ENCODE measurements around the gene UQCC2. TPM values are rescaled to one million over a fixed set of nuclear protein-coding genes. Genes with fewer than 3 reads are reported as not detected.

The UQCC2 gene
- polyA plus RNA-seq, 2 donors: 56.1 to 93.7 TPM

- Histone ChIP-seq H3K4me3 (ENCODE audit: low read depth in 1 of 2, low read length in 2 of 2) (no peak overlapping the region), H3K36me3 (ENCODE audit: control insufficient read depth in 2 of 2, insufficient read depth in 2 of 2, low read length in 1 of 2) (peaks cover 8 to 66% of the 10 kb centered on the region in 2 donors), H3K27ac (ENCODE audit: low read depth in 2 of 2, low read length in 1 of 2) (no peak overlapping the region), H3K9me3 (ENCODE audit: control insufficient read depth in 2 of 2, insufficient read depth in 1 of 2, low read depth in 1 of 2, low read length in 1 of 2) (peaks cover 0 to 2% of the 10 kb centered on the region in 2 donors), H3K27me3 (ENCODE audit: control insufficient read depth in 1 of 2, insufficient read depth in 2 of 2, low read length in 2 of 2) (no peaks in the 10 kb centered on the region), H3K4me1 (ENCODE audit: control insufficient read depth in 2 of 2, insufficient read depth in 2 of 2, low read length in 1 of 2) (no peaks in the 10 kb centered on the region)
- WGBS, 2 donors: 70 to 78% methylated on average over 15 of the region's 15 CpGs
Observed at GRCh38 chr6:33683051-33683571, 28.4 kb downstream of the UQCC2 start.

DNA sequence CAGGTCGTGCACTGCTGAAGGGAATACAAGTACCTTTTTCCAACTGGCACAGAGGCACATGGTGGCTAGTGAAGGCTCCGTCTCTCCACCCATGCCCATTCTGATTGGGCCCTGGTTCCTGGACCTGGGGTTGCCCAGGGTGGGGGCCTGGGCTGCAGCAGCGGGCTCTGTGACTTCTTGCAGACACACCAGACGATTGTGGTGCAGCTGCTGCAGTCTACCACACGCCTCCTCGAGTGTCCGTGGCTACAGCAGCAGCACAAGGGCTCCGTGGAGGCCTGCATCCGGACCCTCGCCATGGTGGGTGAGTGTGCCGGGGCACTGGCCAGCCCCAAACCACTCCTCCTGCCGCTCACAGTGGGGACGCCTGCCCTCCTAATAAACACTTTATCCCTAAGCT, 29.2 kb downstream of the UQCC2 start:
- H3K4me3 ChIP-seq (ENCODE audit: low read depth in 1 of 2, low read length in 2 of 2): no peak overlapping the region
- H3K27me3 ChIP-seq (ENCODE audit: control insufficient read depth in 1 of 2, insufficient read depth in 2 of 2, low read length in 2 of 2): no peaks in the 10 kb centered on the region
- peaks cover 0 to 2% of the 10 kb centered on the region in 2 donors for H3K9me3 ChIP-seq (ENCODE audit: control insufficient read depth in 2 of 2, insufficient read depth in 1 of 2, low read depth in 1 of 2, low read length in 1 of 2)
- H3K36me3 ChIP-seq (ENCODE audit: control insufficient read depth in 2 of 2, insufficient read depth in 2 of 2, low read length in 1 of 2): peaks cover 9 to 71% of the 10 kb centered on the region in 2 donors
- no peak overlapping the region for H3K27ac ChIP-seq (ENCODE audit: low read depth in 2 of 2, low read length in 1 of 2)
- no peaks in the 10 kb centered on the region for H3K4me1 ChIP-seq (ENCODE audit: control insufficient read depth in 2 of 2, insufficient read depth in 2 of 2, low read length in 1 of 2)
- 95% methylated on average over 13 of the region's 13 CpGs for WGBS, 2 donors

DNA sequence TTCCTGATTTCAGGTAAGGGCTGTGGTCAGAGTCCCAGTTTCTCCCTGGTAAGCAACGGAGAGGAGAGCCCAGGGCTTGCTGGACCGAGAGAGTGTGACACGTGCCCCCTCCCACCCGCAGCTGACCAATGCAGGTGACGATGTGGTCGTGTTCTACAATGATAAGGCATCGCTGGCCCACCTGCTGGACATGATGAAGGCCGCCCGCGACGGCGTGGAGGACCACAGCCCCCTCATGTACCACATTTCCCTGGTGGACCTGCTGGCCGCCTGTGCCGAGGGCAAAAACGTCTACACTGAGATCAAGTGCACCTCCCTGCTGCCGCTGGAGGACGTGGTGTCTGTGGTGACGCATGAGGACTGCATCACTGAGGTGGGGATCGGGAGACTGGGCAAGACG, 31.7 kb downstream of the UQCC2 start:
- Histone ChIP-seq H3K9me3 (ENCODE audit: control insufficient read depth in 2 of 2, insufficient read depth in 1 of 2, low read depth in 1 of 2, low read length in 1 of 2) (peaks cover 0 to 2% of the 10 kb centered on the region in 2 donors), H3K4me1 (ENCODE audit: control insufficient read depth in 2 of 2, insufficient read depth in 2 of 2, low read length in 1 of 2) (no peaks in the 10 kb centered on the region), H3K4me3 (ENCODE audit: low read depth in 1 of 2, low read length in 2 of 2) (no peak overlapping the region), H3K27me3 (ENCODE audit: control insufficient read depth in 1 of 2, insufficient read depth in 2 of 2, low read length in 2 of 2) (no peaks in the 10 kb centered on the region), H3K27ac (ENCODE audit: low read depth in 2 of 2, low read length in 1 of 2) (no peak overlapping the region), H3K36me3 (ENCODE audit: control insufficient read depth in 2 of 2, insufficient read depth in 2 of 2, low read length in 1 of 2) (peaks cover 6 to 64% of the 10 kb centered on the region in 2 donors)
- WGBS, 2 donors: 88 to 91% methylated on average over 20 of the region's 20 CpGs

DNA sequence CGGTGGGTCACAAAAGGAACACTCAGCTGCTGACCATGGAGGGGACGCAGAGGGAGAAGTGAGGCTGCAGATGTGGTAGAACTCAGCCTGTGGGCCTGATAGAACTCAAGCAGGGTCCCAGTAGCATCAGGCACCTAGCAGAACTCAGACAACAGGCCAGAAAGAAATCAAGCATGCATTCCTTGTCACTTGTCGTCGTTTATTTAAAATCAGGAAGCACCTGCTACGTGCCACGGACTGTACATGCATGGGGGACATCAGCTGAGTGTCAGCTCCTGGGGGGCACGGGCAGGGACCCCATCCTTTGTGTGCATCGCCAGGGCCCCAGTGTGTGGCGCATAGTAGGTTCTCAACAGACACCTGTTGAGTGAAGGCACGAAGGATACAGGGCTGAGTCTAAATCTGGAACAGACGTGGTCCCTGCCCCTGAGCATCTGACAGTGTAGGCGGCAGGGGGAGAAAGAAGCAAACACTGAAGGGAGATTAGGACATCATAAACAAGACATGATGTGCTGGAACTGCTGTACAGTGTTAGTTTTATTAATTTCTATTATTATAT, 32.5 kb downstream of the UQCC2 start:
- Histone ChIP-seq H3K4me1 (ENCODE audit: control insufficient read depth in 2 of 2, insufficient read depth in 2 of 2, low read length in 1 of 2) (no peaks in the 10 kb centered on the region), H3K27ac (ENCODE audit: low read depth in 2 of 2, low read length in 1 of 2) (no peak overlapping the region), H3K27me3 (ENCODE audit: control insufficient read depth in 1 of 2, insufficient read depth in 2 of 2, low read length in 2 of 2) (no peaks in the 10 kb centered on the region), H3K9me3 (ENCODE audit: control insufficient read depth in 2 of 2, insufficient read depth in 1 of 2, low read depth in 1 of 2, low read length in 1 of 2) (peaks cover 0 to 2% of the 10 kb centered on the region in 2 donors), H3K4me3 (ENCODE audit: low read depth in 1 of 2, low read length in 2 of 2) (no peak overlapping the region), H3K36me3 (ENCODE audit: control insufficient read depth in 2 of 2, insufficient read depth in 2 of 2, low read length in 1 of 2) (peaks cover 9 to 62% of the 10 kb centered on the region in 2 donors)
- 83 to 86% methylated on average over 12 of the region's 12 CpGs for WGBS, 2 donors

DNA sequence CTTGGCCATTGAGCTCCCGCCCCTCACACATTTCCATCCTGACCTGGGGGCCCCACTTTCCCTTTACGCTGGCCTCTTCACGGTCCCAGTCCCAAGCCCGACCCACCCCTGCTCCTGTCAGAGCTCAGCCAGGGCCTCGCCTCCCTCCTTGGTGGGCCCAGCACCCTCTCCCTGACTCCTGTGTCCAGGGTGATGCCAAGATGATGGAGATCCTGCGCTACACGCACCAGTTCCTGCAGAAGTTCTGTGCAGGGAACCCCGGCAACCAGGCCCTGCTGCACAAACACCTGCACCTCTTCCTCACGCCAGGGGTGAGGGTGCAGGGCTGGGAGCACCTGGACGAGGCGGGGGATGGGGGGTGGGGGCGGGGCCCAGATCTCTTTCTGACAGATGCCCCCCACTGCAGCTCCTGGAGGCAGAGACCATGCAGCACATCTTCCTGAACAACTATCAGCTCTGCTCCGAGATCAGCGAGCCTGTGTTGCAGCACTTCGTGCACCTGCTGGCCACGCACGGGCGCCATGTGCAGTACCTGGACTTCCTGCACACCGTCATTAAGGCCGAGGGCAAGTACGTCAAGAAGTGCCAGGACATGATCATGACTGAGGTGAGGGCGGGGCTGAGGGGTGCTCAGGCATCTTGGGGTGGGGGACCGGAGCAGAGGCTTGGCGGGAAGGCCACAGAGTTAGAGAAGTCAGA, 33.1 kb downstream of the UQCC2 start:
- H3K36me3 ChIP-seq (ENCODE audit: control insufficient read depth in 2 of 2, insufficient read depth in 2 of 2, low read length in 1 of 2): peaks cover 9 to 62% of the 10 kb centered on the region in 2 donors
- H3K27ac ChIP-seq (ENCODE audit: low read depth in 2 of 2, low read length in 1 of 2): no peak overlapping the region
- 92 to 93% methylated on average over 24 of the region's 24 CpGs for WGBS, 2 donors

GRCh38 chr6:33677689-33678088, 33.8 kb downstream of the UQCC2 start:
- Histone ChIP-seq H3K27me3 (ENCODE audit: control insufficient read depth in 1 of 2, insufficient read depth in 2 of 2, low read length in 2 of 2) (no peaks in the 10 kb centered on the region), H3K36me3 (ENCODE audit: control insufficient read depth in 2 of 2, insufficient read depth in 2 of 2, low read length in 1 of 2) (peaks cover 9 to 58% of the 10 kb centered on the region in 2 donors)

More for the DNA sequence above, 33.1 kb downstream of the UQCC2 start:
- Histone ChIP-seq H3K27me3 (ENCODE audit: control insufficient read depth in 1 of 2, insufficient read depth in 2 of 2, low read length in 2 of 2) (no peaks in the 10 kb centered on the region), H3K4me1 (ENCODE audit: control insufficient read depth in 2 of 2, insufficient read depth in 2 of 2, low read length in 1 of 2) (no peaks in the 10 kb centered on the region), H3K9me3 (ENCODE audit: control insufficient read depth in 2 of 2, insufficient read depth in 1 of 2, low read depth in 1 of 2, low read length in 1 of 2) (peaks cover 0 to 2% of the 10 kb centered on the region in 2 donors), H3K4me3 (ENCODE audit: low read depth in 1 of 2, low read length in 2 of 2) (no peak overlapping the region)

DNA sequence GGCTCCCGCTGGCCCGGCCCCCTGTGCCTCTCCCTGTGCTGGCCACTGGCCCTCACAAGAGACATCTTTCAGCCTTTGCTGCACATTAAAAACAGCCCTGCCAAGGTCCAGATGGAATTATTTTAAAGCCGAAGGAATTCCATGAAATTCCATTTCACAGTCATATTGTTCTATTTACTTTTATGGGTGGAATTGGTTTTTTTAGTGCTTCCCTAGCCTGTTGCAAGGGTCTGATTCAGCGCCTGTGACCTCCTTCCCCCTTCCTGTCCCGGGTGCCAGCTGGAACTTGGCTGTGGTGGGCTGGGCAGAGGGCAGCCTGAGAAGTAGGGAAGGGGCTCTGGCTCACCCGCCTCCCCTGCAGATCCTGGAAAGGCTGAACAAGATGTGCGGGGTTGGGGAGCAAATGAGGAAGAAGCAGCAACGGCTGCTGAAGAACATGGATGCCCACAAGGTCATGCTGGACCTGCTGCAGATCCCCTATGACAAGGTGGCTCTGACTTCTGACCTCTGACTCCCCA, 34.3 kb downstream of the UQCC2 start:
- Histone ChIP-seq H3K4me1 (ENCODE audit: control insufficient read depth in 2 of 2, insufficient read depth in 2 of 2, low read length in 1 of 2) (no peaks in the 10 kb centered on the region), H3K27ac (ENCODE audit: low read depth in 2 of 2, low read length in 1 of 2) (no peak overlapping the region), H3K4me3 (ENCODE audit: low read depth in 1 of 2, low read length in 2 of 2) (no peak overlapping the region), H3K36me3 (ENCODE audit: control insufficient read depth in 2 of 2, insufficient read depth in 2 of 2, low read length in 1 of 2) (peaks cover 9 to 53% of the 10 kb centered on the region in 2 donors), H3K27me3 (ENCODE audit: control insufficient read depth in 1 of 2, insufficient read depth in 2 of 2, low read length in 2 of 2) (no peaks in the 10 kb centered on the region), H3K9me3 (ENCODE audit: control insufficient read depth in 2 of 2, insufficient read depth in 1 of 2, low read depth in 1 of 2, low read length in 1 of 2) (peaks cover 0 to 2% of the 10 kb centered on the region in 2 donors)
- WGBS, 2 donors: 79 to 94% methylated on average over 8 of the region's 8 CpGs

More at GRCh38 chr6:33677689-33678088, 33.8 kb downstream of the UQCC2 start:
- 89 to 100% methylated on average over 2 of the region's 2 CpGs for WGBS, 2 donors
- H3K4me3 ChIP-seq (ENCODE audit: low read depth in 1 of 2, low read length in 2 of 2): no peak overlapping the region
- peaks cover 0 to 2% of the 10 kb centered on the region in 2 donors for H3K9me3 ChIP-seq (ENCODE audit: control insufficient read depth in 2 of 2, insufficient read depth in 1 of 2, low read depth in 1 of 2, low read length in 1 of 2)
- H3K4me1 ChIP-seq (ENCODE audit: control insufficient read depth in 2 of 2, insufficient read depth in 2 of 2, low read length in 1 of 2): no peaks in the 10 kb centered on the region
- H3K27ac ChIP-seq (ENCODE audit: low read depth in 2 of 2, low read length in 1 of 2): no peak overlapping the region

- Histone ChIP-seq H3K27me3 (ENCODE audit: control insufficient read depth in 1 of 2, insufficient read depth in 2 of 2, low read length in 2 of 2) (no peaks in the 10 kb centered on the region), H3K4me3 (ENCODE audit: low read depth in 1 of 2, low read length in 2 of 2) (no peak overlapping the region), H3K4me1 (ENCODE audit: control insufficient read depth in 2 of 2, insufficient read depth in 2 of 2, low read length in 1 of 2) (no peaks in the 10 kb centered on the region), H3K9me3 (ENCODE audit: control insufficient read depth in 2 of 2, insufficient read depth in 1 of 2, low read depth in 1 of 2, low read length in 1 of 2) (peaks cover 0 to 2% of the 10 kb centered on the region in 2 donors), H3K27ac (ENCODE audit: low read depth in 2 of 2, low read length in 1 of 2) (no peak overlapping the region), H3K36me3 (ENCODE audit: control insufficient read depth in 2 of 2, insufficient read depth in 2 of 2, low read length in 1 of 2) (peaks cover 9 to 57% of the 10 kb centered on the region in 2 donors)
- WGBS, 2 donors: 93 to 96% methylated on average over 15 of the region's 15 CpGs
Observed at GRCh38 chr6:33676416-33677142, 34.9 kb downstream of the UQCC2 start.

DNA sequence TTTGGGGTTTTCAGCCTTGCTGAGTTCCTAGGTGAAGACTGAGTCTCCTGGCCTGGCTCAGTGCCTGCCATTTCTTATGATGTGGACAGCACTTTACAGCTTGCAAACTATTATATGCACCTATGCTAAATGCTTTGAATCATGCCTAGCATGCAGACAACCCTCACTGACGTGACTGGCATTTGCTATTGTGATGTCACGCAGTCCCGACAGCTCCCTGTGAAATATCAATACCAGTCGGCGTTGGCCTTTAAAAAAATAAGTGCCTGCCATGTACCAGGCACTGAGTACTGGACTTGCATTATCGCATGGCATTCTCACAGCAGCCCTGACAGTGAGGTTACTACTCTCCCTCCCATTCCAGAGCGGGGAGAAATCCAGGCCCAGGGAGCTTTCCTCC, 35.5 kb downstream of the UQCC2 start:
- Histone ChIP-seq H3K27ac (ENCODE audit: low read depth in 2 of 2, low read length in 1 of 2) (no peak overlapping the region), H3K4me1 (ENCODE audit: control insufficient read depth in 2 of 2, insufficient read depth in 2 of 2, low read length in 1 of 2) (no peaks in the 10 kb centered on the region), H3K27me3 (ENCODE audit: control insufficient read depth in 1 of 2, insufficient read depth in 2 of 2, low read length in 2 of 2) (no peaks in the 10 kb centered on the region), H3K36me3 (ENCODE audit: control insufficient read depth in 2 of 2, insufficient read depth in 2 of 2, low read length in 1 of 2) (peaks cover 9 to 54% of the 10 kb centered on the region in 2 donors), H3K4me3 (ENCODE audit: low read depth in 1 of 2, low read length in 2 of 2) (no peak overlapping the region), H3K9me3 (ENCODE audit: control insufficient read depth in 2 of 2, insufficient read depth in 1 of 2, low read depth in 1 of 2, low read length in 1 of 2) (peaks cover 0 to 2% of the 10 kb centered on the region in 2 donors)
- WGBS, 2 donors: 92 to 96% methylated on average over 7 of the region's 7 CpGs

All from esophagus (tissue), 2 donors.